ENCODE measurements around the gene NCAPD2. TPM values are rescaled to one million over a fixed set of nuclear protein-coding genes. Genes with fewer than 3 reads are reported as not detected.
"Not testable (repeated sequence)": the region's sequence is repeated elsewhere in the genome, so short reads cannot be mapped to it uniquely, and the experiment has no call there.

Gene NCAPD2
- total RNA-seq, 3 donors from 2014 or later, result 21.6 to 66.7 (median 53.9) TPM

DNA sequence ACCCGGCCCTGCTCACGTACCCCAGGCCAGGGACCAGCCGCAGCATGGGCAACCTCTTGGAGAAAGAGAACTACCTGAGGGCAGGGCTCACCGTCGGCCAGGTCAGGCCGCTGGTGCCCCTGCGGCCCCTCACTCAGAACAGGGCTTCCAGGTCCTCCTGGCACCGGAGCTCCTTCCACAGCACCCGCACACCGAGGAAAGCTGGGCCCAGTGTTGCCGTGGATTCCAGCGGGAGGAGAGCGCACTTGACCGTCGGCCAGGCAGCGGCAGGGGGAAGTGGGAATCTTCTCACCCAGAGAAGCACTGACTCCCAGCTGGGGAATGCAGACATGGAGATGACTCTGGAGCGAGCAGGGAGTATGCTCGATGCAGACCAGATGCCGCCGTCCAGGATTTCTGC lies 15.5 kb upstream of the NCAPD2 start:
- intact Hi-C loops (cut with DNase I; ENCODE audit: low total_unique reads), result no loop called here
- Histone ChIP-seq H3K27ac (no peak overlapping the region), H3K9me3 (no peaks in the 10 kb centered on the region), H3K27me3 (no peaks in the 10 kb centered on the region), H3K36me3 (no peaks in the 10 kb centered on the region), H3K4me3 (no peak overlapping the region), H3K4me1 (no peaks in the 10 kb centered on the region)
- no peak for DNase-seq (ENCODE audit: low spot score in 2 of 2)
- no peak for TF ChIP-seq POLR2AphosphoS5 (IDR thresholded peaks at IDR 0.05)
- TF ChIP-seq, protein P1, sequence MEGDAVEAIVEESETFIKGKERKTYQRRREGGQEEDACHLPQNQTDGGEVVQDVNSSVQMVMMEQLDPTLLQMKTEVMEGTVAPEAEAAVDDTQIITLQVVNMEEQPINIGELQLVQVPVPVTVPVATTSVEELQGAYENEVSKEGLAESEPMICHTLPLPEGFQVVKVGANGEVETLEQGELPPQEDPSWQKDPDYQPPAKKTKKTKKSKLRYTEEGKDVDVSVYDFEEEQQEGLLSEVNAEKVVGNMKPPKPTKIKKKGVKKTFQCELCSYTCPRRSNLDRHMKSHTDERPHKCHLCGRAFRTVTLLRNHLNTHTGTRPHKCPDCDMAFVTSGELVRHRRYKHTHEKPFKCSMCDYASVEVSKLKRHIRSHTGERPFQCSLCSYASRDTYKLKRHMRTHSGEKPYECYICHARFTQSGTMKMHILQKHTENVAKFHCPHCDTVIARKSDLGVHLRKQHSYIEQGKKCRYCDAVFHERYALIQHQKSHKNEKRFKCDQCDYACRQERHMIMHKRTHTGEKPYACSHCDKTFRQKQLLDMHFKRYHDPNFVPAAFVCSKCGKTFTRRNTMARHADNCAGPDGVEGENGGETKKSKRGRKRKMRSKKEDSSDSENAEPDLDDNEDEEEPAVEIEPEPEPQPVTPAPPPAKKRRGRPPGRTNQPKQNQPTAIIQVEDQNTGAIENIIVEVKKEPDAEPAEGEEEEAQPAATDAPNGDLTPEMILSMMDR (IDR thresholded peaks at IDR 0.05), result no peak
- TF ChIP-seq POLR2A (IDR thresholded peaks at IDR 0.05), result no peak

DNA sequence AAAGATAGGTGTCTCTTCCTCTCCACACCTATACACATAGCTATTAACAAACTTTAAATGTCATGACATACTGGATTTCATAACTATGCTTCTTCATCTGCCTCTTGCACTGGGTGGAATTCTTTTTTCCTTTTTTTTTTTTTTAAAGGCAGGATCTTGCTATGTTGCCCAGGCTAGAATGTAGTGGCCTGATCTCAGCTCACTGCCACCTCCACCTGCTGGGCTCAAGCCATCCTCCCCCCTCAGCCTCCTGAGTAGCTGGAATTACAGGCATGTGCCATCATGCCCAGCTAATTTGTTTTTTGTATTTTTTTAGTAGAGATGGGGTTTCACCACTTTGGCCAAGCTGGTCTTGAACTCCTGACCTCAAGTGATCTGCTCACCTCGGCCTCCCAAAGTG lies 5.7 kb upstream of the NCAPD2 start:
- Histone ChIP-seq H3K4me3 (no peak overlapping the region), H3K27me3 (no peaks in the 10 kb centered on the region), H3K9me3 (no peaks in the 10 kb centered on the region), H3K27ac (no peak overlapping the region), H3K4me1 (peaks cover 0 to 4% of the 10 kb centered on the region in 2 donors), H3K36me3 (no peaks in the 10 kb centered on the region)
- TF ChIP-seq POLR2A (IDR thresholded peaks at IDR 0.05) (no peak), POLR2AphosphoS5 (IDR thresholded peaks at IDR 0.05) (no peak)
- TF ChIP-seq, protein P1 (IDR thresholded peaks at IDR 0.05), result no peak
- no peak for DNase-seq (ENCODE audit: low spot score in 2 of 2)
- intact Hi-C loops (cut with DNase I; ENCODE audit: low total_unique reads), result no loop called here

DNA sequence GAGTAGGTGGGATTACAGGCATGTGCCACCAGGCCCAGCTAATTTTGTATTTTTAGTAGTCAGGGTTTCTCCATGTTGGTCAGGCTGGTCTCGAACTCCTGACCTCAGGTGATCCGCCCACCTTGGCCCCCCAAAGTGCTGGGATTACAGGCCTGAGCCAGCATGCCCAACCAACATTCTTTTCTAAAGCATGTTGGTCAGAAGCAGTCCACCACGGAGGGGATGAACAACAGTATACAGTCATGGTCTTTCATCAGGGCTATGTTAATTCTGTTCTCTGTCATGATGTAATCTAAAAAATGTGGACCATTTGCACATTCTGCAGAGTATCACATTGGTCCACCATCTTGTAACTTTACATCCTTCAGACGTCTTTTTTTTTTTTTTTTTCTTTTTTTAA lies 4.5 kb upstream of the NCAPD2 start:
- intact Hi-C loops (cut with DNase I; ENCODE audit: low total_unique reads), result no loop called here
- no peak for DNase-seq (ENCODE audit: low spot score in 2 of 2)

DNA sequence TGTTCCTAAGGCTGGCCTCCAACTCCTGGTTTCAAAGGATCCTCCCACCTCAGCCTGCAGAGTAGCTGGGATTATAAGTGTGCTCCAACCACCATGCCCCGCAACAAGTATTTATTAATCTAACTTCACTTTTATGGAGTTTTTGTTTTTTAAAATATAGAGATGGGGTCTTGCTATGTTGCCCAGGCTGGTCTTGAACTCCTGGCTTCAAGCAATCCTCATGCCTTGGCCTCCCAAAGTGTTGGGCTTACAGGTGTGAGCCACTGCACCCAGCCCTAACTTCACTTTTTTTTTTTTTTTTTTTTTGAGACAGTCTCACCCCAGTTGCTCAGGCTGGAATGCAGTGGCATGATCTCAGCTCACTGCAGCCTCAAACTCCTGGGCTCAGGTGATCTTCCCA lies 3.2 kb upstream of the NCAPD2 start:
- intact Hi-C loops (cut with DNase I; ENCODE audit: low total_unique reads); H3K4me3 ChIP-seq: not testable (repeated sequence)

More for the DNA sequence above, 4.5 kb upstream of the NCAPD2 start:
- no peaks in the 10 kb centered on the region for H3K9me3 ChIP-seq
- TF ChIP-seq, protein P1 (IDR thresholded peaks at IDR 0.05), result no peak
- TF ChIP-seq POLR2A (IDR thresholded peaks at IDR 0.05) (no peak), POLR2AphosphoS5 (IDR thresholded peaks at IDR 0.05) (no peak)
- no peaks in the 10 kb centered on the region for H3K36me3 ChIP-seq
- H3K27me3 ChIP-seq, result no peaks in the 10 kb centered on the region
- H3K4me3 ChIP-seq, result no peak overlapping the region
- H3K27ac ChIP-seq, result no peak overlapping the region
- peaks cover 3 to 6% of the 10 kb centered on the region in 2 donors for H3K4me1 ChIP-seq

DNA sequence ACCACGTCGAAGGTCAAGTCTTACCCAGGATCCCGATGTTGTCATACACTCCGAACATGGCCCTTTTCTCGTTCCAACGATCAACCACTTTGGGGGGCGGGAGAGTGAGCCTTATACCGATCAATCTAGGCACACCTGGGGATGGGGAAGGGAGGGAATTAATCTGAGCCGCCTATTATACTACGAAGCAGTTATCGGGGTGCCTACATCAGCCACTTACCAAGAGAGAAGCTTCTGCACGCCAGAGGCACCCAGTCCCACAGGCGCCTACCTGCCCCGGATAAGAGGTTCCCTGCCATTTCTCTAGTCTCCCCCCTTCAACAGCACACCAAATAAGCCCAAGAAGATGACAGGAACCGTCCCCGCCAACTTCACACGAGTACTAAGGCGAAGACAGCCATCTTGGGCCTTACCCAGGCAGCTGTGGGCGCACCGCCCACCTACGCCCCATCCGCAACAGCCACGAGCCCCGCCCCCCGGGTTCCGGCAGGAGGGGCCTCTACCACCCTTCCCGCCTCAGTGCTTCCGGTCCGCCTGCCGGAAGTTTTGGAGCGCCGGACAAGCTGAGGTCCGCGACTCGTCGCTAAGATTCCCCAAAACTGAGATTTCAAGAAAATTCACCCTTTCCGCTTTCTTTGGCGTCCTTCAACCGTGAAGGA lies 935 bp upstream of the NCAPD2 start, which contains the start of gene MRPL51:
Gene MRPL51, minus strand, starts transcription at position 425 of the 659 bp plus-strand sequence. Its CDS starts 126 bp downstream, at position 299.
- Histone ChIP-seq H3K9me3 (no peaks in the 10 kb centered on the region), H3K36me3 (no peaks in the 10 kb centered on the region), H3K27me3 (no peaks in the 10 kb centered on the region), H3K4me1 (peaks cover 4 to 11% of the 10 kb centered on the region in 2 donors), H3K27ac (peak within 1 kb of the TSS; percentile 94), H3K4me3 (peak within 1 kb of the TSS; percentile 70 to 89 (median 76))
- DNase-seq (ENCODE audit: low spot score in 2 of 2), result peak; percentile 96
- peak; percentile 89 for TF ChIP-seq POLR2A (IDR thresholded peaks at IDR 0.05)
- TF ChIP-seq POLR2AphosphoS5 (IDR thresholded peaks at IDR 0.05), result peak; percentile 77 to 95 (median 93)
- TF ChIP-seq, protein P1 (IDR thresholded peaks at IDR 0.05), result no peak
- intact Hi-C loops (cut with DNase I; ENCODE audit: low total_unique reads), result no loop called here

More for the DNA sequence above, 3.2 kb upstream of the NCAPD2 start:
- H3K9me3 ChIP-seq; DNase-seq (ENCODE audit: low spot score in 2 of 2); H3K27ac ChIP-seq; H3K27me3 ChIP-seq; H3K36me3 ChIP-seq: not testable (repeated sequence)
- H3K4me1 ChIP-seq, result peaks cover 4 to 11% of the 10 kb centered on the region in 2 donors
